Keratinocyte (primary cell): ENCODE measurements around the gene SHQ1. TPM values are rescaled to one million over a fixed set of nuclear protein-coding genes. Genes with fewer than 3 reads are reported as not detected.

ENCODE experiments used
- DNase-seq: peaks from one replicate; pipeline ENCODE4 v3.0.0-alpha.2; 2011; ENCODE audit warnings: low read depth, missing footprints, low spot score
- FAIRE-seq: peaks from 2 replicates; lab custom pipeline; 2011; peaks lifted over from hg19 to GRCh38; lab: Jason Lieb, UNC
- H2AFZ ChIP-seq: 2 replicates; pipeline ENCODE4 v1.6.0; 2012; ENCODE audit warnings: low read length, control low read depth, inconsistent platforms; ENCODE audit not compliant: control insufficient read depth
- H3K27ac ChIP-seq: 2 replicates; pipeline ENCODE4 v1.5.1; 2011; ENCODE audit warnings: low read length; ENCODE audit not compliant: control insufficient read depth, insufficient read depth
- H3K27me3 ChIP-seq: 3 replicates; pipeline ENCODE4 v1.6.0; 2011; ENCODE audit warnings: low read length; ENCODE audit not compliant: control insufficient read depth, insufficient read depth; ENCODE audit errors: extremely low read depth
- H3K36me3 ChIP-seq, 2 experiments: 2 replicates in 1 of 2; 3 replicates in 1 of 2; pipeline ENCODE4 v1.5.1; 2011; ENCODE audit warnings: low read length in 2 of 2, mild to moderate bottlenecking in 1 of 2; ENCODE audit not compliant: control insufficient read depth in 2 of 2, insufficient read depth in 2 of 2; ENCODE audit errors: extremely low read depth in 1 of 2
- H3K4me1 ChIP-seq: 3 replicates; pipeline ENCODE4 v1.5.1; 2011; ENCODE audit warnings: low read length; ENCODE audit not compliant: control insufficient read depth, insufficient read depth; ENCODE audit errors: extremely low read depth
- H3K4me2 ChIP-seq: 3 replicates; pipeline ENCODE4 v1.6.0; 2011; ENCODE audit warnings: low read depth, low read length; ENCODE audit not compliant: control insufficient read depth, insufficient read depth; ENCODE audit errors: extremely low read depth
- H3K4me3 ChIP-seq, 3 experiments: fragments of 200-600 bp in 1 of 3; sonication (generic) in 1 of 3; 2 replicates in 2 of 3; 3 replicates in 1 of 3; pipeline ENCODE4 v1.5.1; 2011 to 2016; ENCODE audit warnings: low read length in 3 of 3, mild to moderate bottlenecking in 3 of 3, control low read depth in 2 of 3, inconsistent platforms in 1 of 3, low read depth in 1 of 3, mixed read lengths in 1 of 3, mixed run types in 1 of 3, moderate library complexity in 1 of 3; ENCODE audit not compliant: control insufficient read depth in 2 of 3, insufficient read depth in 2 of 3; ENCODE audit errors: extremely low read depth in 1 of 3
- H3K79me2 ChIP-seq: 2 replicates; pipeline ENCODE4 v1.6.0; 2012; ENCODE audit warnings: low read length; ENCODE audit not compliant: control insufficient read depth, insufficient read depth
- H3K9ac ChIP-seq: 3 replicates; pipeline ENCODE4 v1.6.0; 2011; ENCODE audit warnings: low read length; ENCODE audit not compliant: control insufficient read depth, insufficient read depth; ENCODE audit errors: extremely low read depth
- H3K9me1 ChIP-seq: 3 replicates; pipeline ENCODE4 v1.6.0; 2011; ENCODE audit warnings: low read length; ENCODE audit not compliant: control insufficient read depth, insufficient read depth; ENCODE audit errors: extremely low read depth
- H3K9me3 ChIP-seq: 2 replicates; pipeline ENCODE4 v1.5.1; 2012; ENCODE audit warnings: low read depth, low read length; ENCODE audit not compliant: control insufficient read depth
- H4K20me1 ChIP-seq: 3 replicates; pipeline ENCODE4 v1.6.0; 2011; ENCODE audit warnings: low read length; ENCODE audit not compliant: control insufficient read depth, insufficient read depth; ENCODE audit errors: extremely low read depth
- EZH2 ChIP-seq: IDR thresholded peaks from one replicate; pipeline ENCODE4 v1.6.1; 2012; ENCODE audit warnings: inconsistent platforms, mild to moderate bottlenecking, low read length, moderate library complexity
- dilution Hi-C: fragments of 300-500 bp; cut with MboI; formaldehyde crosslinking; loops from one replicate; pipeline ENCODE4 v1.7.0; 2020; ENCODE audit warnings: low sequenced_read_pairs; ENCODE audit not compliant: extremely low pct_ligation_motif_present
- polyA plus RNA-seq, 5 experiments: library from polyadenylated mRNA; depleted of rRNA in 3 of 5; stranded (reverse) in 3 of 5; stranded (forward) in 1 of 5; unstranded in 1 of 5; fragments of >200 nt; gene quantifications; 1 replicate in 1 of 5; 2 replicates in 3 of 5; 3 replicates in 1 of 5; pipeline versions ENCODE4 v1.2.1 to v1.2.3, GENCODE V29; 2011 to 2012; ENCODE audit warnings: missing spikeins in 2 of 5, low read depth in 1 of 5, low replicate concordance in 1 of 5
- TF ChIP-seq, protein P1 (sequence below), 3 experiments: IDR thresholded peaks in 1 of 3; conservative IDR thresholded peaks in 1 of 3; optimal IDR thresholded peaks in 1 of 3; 2 replicates in 2 of 3; 3 replicates in 1 of 3; pipeline versions ENCODE3 to v1.5.1; 2011; ENCODE audit warnings: low read length in 3 of 3, mild to moderate bottlenecking in 3 of 3, moderate library complexity in 2 of 3, control low read depth in 1 of 3, inconsistent platforms in 1 of 3; ENCODE audit not compliant: insufficient read depth in 2 of 3; ENCODE audit errors: extremely low read depth in 1 of 3

The SHQ1 gene
- polyA plus RNA-seq, 1 donor (not counting 4 experiments of a cell fraction or from before 2014, with no cell fraction given): 17.7 TPM

DNA sequence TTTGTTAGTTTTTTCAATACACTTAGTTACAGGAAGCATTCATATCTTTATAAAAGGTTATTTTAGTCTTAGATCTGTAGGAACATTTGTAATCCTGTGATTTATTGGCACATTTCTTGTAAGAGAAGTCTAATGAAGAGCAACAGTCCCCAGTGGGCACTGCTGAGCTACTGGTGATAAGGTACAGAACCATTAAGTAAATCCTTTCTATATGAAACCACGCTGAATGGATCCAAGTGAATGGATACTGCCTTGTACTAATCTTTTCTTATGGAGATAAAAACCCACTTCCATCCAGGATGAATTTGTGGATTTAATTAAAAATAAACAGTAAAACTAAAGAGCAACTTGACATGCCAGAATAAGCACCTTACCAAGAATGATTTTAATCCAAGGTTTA lies 64.0 kb downstream of the SHQ1 start:
- H4K20me1 ChIP-seq: no peaks in the 10 kb centered on the region
- H3K27ac ChIP-seq: no peak overlapping the region
- no peak overlapping the region for H3K4me2 ChIP-seq
- peaks cover 0 to 1% of the 10 kb centered on the region in 2 experiments for H3K36me3 ChIP-seq
- H3K4me1 ChIP-seq: no peaks in the 10 kb centered on the region
- H3K9me3 ChIP-seq: no peaks in the 10 kb centered on the region
- no peak overlapping the region for H3K4me3 ChIP-seq
- DNase-seq (no peak), FAIRE-seq (no peak)
- TF ChIP-seq, protein P1, sequence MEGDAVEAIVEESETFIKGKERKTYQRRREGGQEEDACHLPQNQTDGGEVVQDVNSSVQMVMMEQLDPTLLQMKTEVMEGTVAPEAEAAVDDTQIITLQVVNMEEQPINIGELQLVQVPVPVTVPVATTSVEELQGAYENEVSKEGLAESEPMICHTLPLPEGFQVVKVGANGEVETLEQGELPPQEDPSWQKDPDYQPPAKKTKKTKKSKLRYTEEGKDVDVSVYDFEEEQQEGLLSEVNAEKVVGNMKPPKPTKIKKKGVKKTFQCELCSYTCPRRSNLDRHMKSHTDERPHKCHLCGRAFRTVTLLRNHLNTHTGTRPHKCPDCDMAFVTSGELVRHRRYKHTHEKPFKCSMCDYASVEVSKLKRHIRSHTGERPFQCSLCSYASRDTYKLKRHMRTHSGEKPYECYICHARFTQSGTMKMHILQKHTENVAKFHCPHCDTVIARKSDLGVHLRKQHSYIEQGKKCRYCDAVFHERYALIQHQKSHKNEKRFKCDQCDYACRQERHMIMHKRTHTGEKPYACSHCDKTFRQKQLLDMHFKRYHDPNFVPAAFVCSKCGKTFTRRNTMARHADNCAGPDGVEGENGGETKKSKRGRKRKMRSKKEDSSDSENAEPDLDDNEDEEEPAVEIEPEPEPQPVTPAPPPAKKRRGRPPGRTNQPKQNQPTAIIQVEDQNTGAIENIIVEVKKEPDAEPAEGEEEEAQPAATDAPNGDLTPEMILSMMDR (optimal IDR thresholded peaks at IDR 0.05 in 1 of 3, IDR thresholded peaks at IDR 0.05 in 1 of 3, conservative IDR thresholded peaks at IDR 0.05 in 1 of 3; ENCODE audit: extremely low read depth in 1 of 3, insufficient read depth in 2 of 3, low read length in 3 of 3): no peak
- TF ChIP-seq EZH2: no peak
- no peaks in the 10 kb centered on the region for H3K27me3 ChIP-seq
- dilution Hi-C loops: no loop called here
- H3K9me1 ChIP-seq: no peaks in the 10 kb centered on the region
- no peaks in the 10 kb centered on the region for H3K79me2 ChIP-seq
- no peak overlapping the region for H2AFZ ChIP-seq
- H3K9ac ChIP-seq: no peak overlapping the region

DNA sequence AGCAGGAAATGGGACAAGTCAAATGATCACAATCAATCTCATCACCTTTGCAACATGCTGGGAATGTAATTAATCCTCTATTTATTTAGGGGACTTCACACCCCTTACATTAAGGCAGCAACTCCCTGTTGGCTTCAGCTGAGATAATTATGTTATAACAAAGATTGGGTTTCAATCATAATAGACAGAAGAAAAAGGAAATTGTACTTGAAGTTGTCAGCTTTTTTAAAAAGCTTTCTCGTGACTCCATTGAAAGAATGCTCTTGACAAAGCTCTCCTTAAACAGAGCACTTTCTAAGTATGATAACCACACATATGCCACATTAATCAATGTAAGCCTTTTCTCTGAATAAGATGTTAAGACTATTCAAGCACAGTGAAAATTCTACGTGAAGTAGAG lies 65.7 kb downstream of the SHQ1 start:
- Histone ChIP-seq H3K4me3 (no peak overlapping the region), H3K27me3 (no peaks in the 10 kb centered on the region), H3K9ac (no peak overlapping the region), H3K9me3 (no peaks in the 10 kb centered on the region), H4K20me1 (no peaks in the 10 kb centered on the region), H3K4me2 (no peak overlapping the region), H3K27ac (no peak overlapping the region), H3K4me1 (no peaks in the 10 kb centered on the region), H3K9me1 (no peaks in the 10 kb centered on the region), H3K79me2 (no peaks in the 10 kb centered on the region), H3K36me3 (peaks cover 0 to 1% of the 10 kb centered on the region in 2 experiments), H2AFZ (no peak overlapping the region)
- DNase-seq (no peak), FAIRE-seq (peak; percentile 43)
- TF ChIP-seq, protein P1 (optimal IDR thresholded peaks at IDR 0.05 in 1 of 3, IDR thresholded peaks at IDR 0.05 in 1 of 3, conservative IDR thresholded peaks at IDR 0.05 in 1 of 3; ENCODE audit: extremely low read depth in 1 of 3, insufficient read depth in 2 of 3, low read length in 3 of 3): no peak
- no peak for TF ChIP-seq EZH2
- dilution Hi-C loops: no loop called here
